ENCODE measurements around the gene AARS1.
"Not testable (repeated sequence)": the region's sequence is repeated elsewhere in the genome, so short reads cannot be mapped to it uniquely, and the experiment has no call there.

Gene AARS1

GRCh38 chr16:70331091-70331490 lies 41.8 kb upstream of the AARS1 start:
- Histone ChIP-seq H3K4me1 (ENCODE audit: low read length) (no peaks in the 10 kb centered on the region), H4K20me1 (ENCODE audit: insufficient read depth, low read length) (no peaks in the 10 kb centered on the region), H3K4me2 (ENCODE audit: low read length) (no peak overlapping the region), H3K27ac (ENCODE audit: low read length) (no peak overlapping the region), H3K9me3 (ENCODE audit: insufficient read depth, low read length) (no peaks in the 10 kb centered on the region), H3K27me3 (ENCODE audit: low read depth, low read length) (no peaks in the 10 kb centered on the region), H3K4me3 (ENCODE audit: low read length) (no peak overlapping the region), H2AFZ (ENCODE audit: low read depth, low read length) (no peak overlapping the region), H3K9ac (ENCODE audit: low read length) (no peak overlapping the region), H3K79me2 (ENCODE audit: low read length) (no peaks in the 10 kb centered on the region), H3K36me3 (replicated peaks; ENCODE audit: low read depth, low read length) (peaks cover 16% of the 10 kb centered on the region)
- no peak for TF ChIP-seq CTCF (IDR thresholded peaks at IDR 0.05; ENCODE audit: low read depth, low read length)
- no peak for TF ChIP-seq EZH2phosphoT487 (IDR thresholded peaks at IDR 0.05; ENCODE audit: low read depth)

- no peaks in the 10 kb centered on the region for H3K36me3 ChIP-seq (replicated peaks; ENCODE audit: low read depth, low read length)
- no peak overlapping the region for H3K27ac ChIP-seq (ENCODE audit: low read length)
- H3K79me2 ChIP-seq (ENCODE audit: low read length): no peaks in the 10 kb centered on the region
- H2AFZ ChIP-seq (ENCODE audit: low read depth, low read length): no peak overlapping the region
- H3K4me1 ChIP-seq (ENCODE audit: low read length): no peaks in the 10 kb centered on the region
- H3K4me2 ChIP-seq (ENCODE audit: low read length): no peak overlapping the region
- no peak overlapping the region for H3K4me3 ChIP-seq (ENCODE audit: low read length)
- no peaks in the 10 kb centered on the region for H3K27me3 ChIP-seq (ENCODE audit: low read depth, low read length)
- no peak for TF ChIP-seq EZH2phosphoT487 (IDR thresholded peaks at IDR 0.05; ENCODE audit: low read depth)
- no peak for TF ChIP-seq CTCF (IDR thresholded peaks at IDR 0.05; ENCODE audit: low read depth, low read length)
- no peak overlapping the region for H3K9ac ChIP-seq (ENCODE audit: low read length)
- no peaks in the 10 kb centered on the region for H4K20me1 ChIP-seq (ENCODE audit: insufficient read depth, low read length)
- H3K9me3 ChIP-seq (ENCODE audit: insufficient read depth, low read length): no peaks in the 10 kb centered on the region
These were observed 35.9 kb upstream of the AARS1 start for GRCh38 chr16:70324998-70325747.

DNA sequence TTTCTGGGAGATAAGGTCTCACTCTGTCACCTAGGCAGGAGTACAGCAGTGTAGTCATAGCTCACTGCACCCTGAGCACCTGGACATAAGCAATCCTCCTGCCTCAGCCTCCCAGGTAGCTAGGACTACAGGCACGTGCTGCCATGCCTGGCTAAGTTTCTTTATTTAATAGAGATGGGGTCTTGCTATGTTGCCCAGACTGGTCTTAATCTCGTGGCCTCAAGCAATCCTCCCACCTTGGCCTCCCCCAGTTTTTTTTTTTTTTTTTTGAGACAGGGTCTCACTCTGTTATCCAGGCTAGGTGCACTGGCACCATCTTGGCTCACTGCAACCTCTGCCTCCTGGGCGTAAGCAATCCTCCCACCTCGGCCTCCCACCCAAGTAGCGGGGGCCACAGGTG lies 30.8 kb upstream of the AARS1 start:
- Histone ChIP-seq H4K20me1 (ENCODE audit: insufficient read depth, low read length) (no peaks in the 10 kb centered on the region), H3K9ac (ENCODE audit: low read length) (no peak overlapping the region), H3K36me3 (replicated peaks; ENCODE audit: low read depth, low read length) (peaks cover 3% of the 10 kb centered on the region), H2AFZ (ENCODE audit: low read depth, low read length) (no peak overlapping the region), H3K27me3 (ENCODE audit: low read depth, low read length) (no peaks in the 10 kb centered on the region), H3K9me3 (ENCODE audit: insufficient read depth, low read length) (no peaks in the 10 kb centered on the region), H3K4me3 (ENCODE audit: low read length) (no peak overlapping the region), H3K4me1 (ENCODE audit: low read length) (no peaks in the 10 kb centered on the region), H3K4me2 (ENCODE audit: low read length) (no peak overlapping the region), H3K79me2 (ENCODE audit: low read length) (no peaks in the 10 kb centered on the region), H3K27ac (ENCODE audit: low read length) (no peak overlapping the region)
- TF ChIP-seq CTCF (IDR thresholded peaks at IDR 0.05; ENCODE audit: low read depth, low read length) (no peak), EZH2phosphoT487 (IDR thresholded peaks at IDR 0.05; ENCODE audit: low read depth) (no peak)

- H3K79me2 ChIP-seq (ENCODE audit: low read length): peaks cover 21% of the 10 kb centered on the region
- H3K4me2 ChIP-seq (ENCODE audit: low read length); H3K9me3 ChIP-seq (ENCODE audit: insufficient read depth, low read length); H3K27ac ChIP-seq (ENCODE audit: low read length); H4K20me1 ChIP-seq (ENCODE audit: insufficient read depth, low read length); H2AFZ ChIP-seq (ENCODE audit: low read depth, low read length); H3K9ac ChIP-seq (ENCODE audit: low read length); H3K4me3 ChIP-seq (ENCODE audit: low read length); H3K36me3 ChIP-seq (replicated peaks; ENCODE audit: low read depth, low read length); H3K27me3 ChIP-seq (ENCODE audit: low read depth, low read length); H3K4me1 ChIP-seq (ENCODE audit: low read length): not testable (repeated sequence)
These were observed 18.4 kb upstream of the AARS1 start for GRCh38 chr16:70307726-70308125.

Measured in OCI-LY3 (cell line).